Stomach (tissue), 19 donors: ENCODE measurements around the gene ZNF443. TPM values are rescaled to one million over a fixed set of nuclear protein-coding genes. Genes with fewer than 3 reads are reported as not detected.
"Not testable (repeated sequence)": the region's sequence is repeated elsewhere in the genome, so short reads cannot be mapped to it uniquely, and the experiment has no call there.

Experiments used
- DNase-seq, 2 donors: peaks; one replicate each; pipeline versions ENCODE4 v3.0.0 to v3.0.0-alpha.2; 2013 to 2019
- H3K27ac ChIP-seq, 5 donors: fragments of 200-600 bp in 4 of 5; sonication (generic) in 4 of 5; one replicate each; pipeline ENCODE4 v1.5.1; 2013 to 2019; ENCODE audit warnings: mild to moderate bottlenecking in 1 of 5, moderate library complexity in 1 of 5
- H3K27me3 ChIP-seq, 3 donors: fragments of 200-600 bp; sonication (generic); one replicate each; pipeline ENCODE4 v1.5.1; 2017 to 2019; ENCODE audit warnings: mixed run types in 1 of 3
- H3K36me3 ChIP-seq, 4 donors: fragments of 200-600 bp; sonication (generic); 1 replicate in 3 of 4; 2 replicates in 1 of 4; pipeline ENCODE4 v1.5.1; 2016 to 2019
- H3K4me1 ChIP-seq, 4 donors: fragments of 200-600 bp; sonication (generic); one replicate each; pipeline ENCODE4 v1.5.1; 2016 to 2019
- H3K4me3 ChIP-seq, 4 donors: fragments of 200-600 bp; sonication (generic) in 3 of 4; one replicate each; pipeline ENCODE4 v1.5.1; 2016 to 2019; ENCODE audit warnings: mild to moderate bottlenecking in 1 of 4
- H3K9me3 ChIP-seq, 4 donors: fragments of 200-600 bp; sonication (generic); one replicate each; pipeline ENCODE4 v1.5.1; 2016 to 2019
- EP300 ChIP-seq: sonication (generic); formaldehyde crosslinking; IDR thresholded peaks from one replicate; pipeline ENCODE4 v1.6.1; 2017; ENCODE audit warnings: antibody characterized with exemption
- POLR2A ChIP-seq, 4 donors: fragments of 450-650 bp; IDR thresholded peaks; one replicate each; pipeline ENCODE4 v1.6.1; 2016; ENCODE audit warnings: antibody characterized with exemption in 4 of 4, control low read depth in 2 of 4, mild to moderate bottlenecking in 1 of 4, moderate library complexity in 1 of 4
- POLR2AphosphoS5 ChIP-seq, 3 donors: sonication (generic); formaldehyde crosslinking; IDR thresholded peaks; one replicate each; pipeline ENCODE4 v1.6.1; 2016; ENCODE audit warnings: antibody characterized with exemption in 3 of 3
- WGBS, 5 donors: extraction: QIAGEN DNeasy Blood & Tissue Kit in 3 of 5; methylation state at CpG; one replicate each; pipeline versions ENCODE4 v1.1.5 to v1.1.7; 2013 to 2018; 5-methylcytosine and 5-hydroxymethylcytosine counted together
- intact Hi-C: fragments of 100-400 bp; cut with DNase I; formaldehyde crosslinking; loops from one replicate; pipeline ENCODE4 v1.15.1; 2023; ENCODE audit warnings: low total_unique reads
- long read RNA-seq, 10 donors: transcript quantifications; one replicate each; lab custom pipeline, GENCODE V29; 2026
- polyA plus RNA-seq, 3 donors: library from polyadenylated mRNA; stranded (reverse); fragments of 200-250 nt; gene quantifications; one replicate each; pipeline ENCODE4 v1.2.3, GENCODE V29; 2013
- total RNA-seq, 5 donors: library from RNA; depleted of rRNA; stranded (reverse); fragments of >200 nt; gene quantifications; one replicate each; pipeline versions ENCODE4 v1.1.0 to v1.2.3, GENCODE V29; 2014 to 2016
- TF ChIP-seq, protein P1 (sequence below), 7 experiments: fragments of 450-650 bp in 4 of 7; fragments of 200-600 bp in 3 of 7; sonication (generic) in 3 of 7; IDR thresholded peaks; one replicate each; pipeline ENCODE4 v1.5.1; 2016 to 2019; ENCODE audit warnings: antibody characterized with exemption in 7 of 7, control low read depth in 2 of 7, mild to moderate bottlenecking in 1 of 7
- donor health status: healthy with polysubstance abuse.
- donor health status: Bipolar disorder and iron deficiency.
- donor health status: healthy.

The ZNF443 gene
- total RNA-seq = 1 to 10 TPM in 3 of 5 donors, under 1 TPM in 1, not detected in 1; 0.58 to 8.6 (median 3.1) TPM
- polyA plus RNA-seq = 1 to 10 TPM in 2 of 3 donors, under 1 TPM in 1; 0.31 to 3.7 (median 1.5) TPM
- long read RNA-seq, donor 1 = 0 reads
- long read RNA-seq, donor 2, partial matches to known transcripts = 0 of 1 reads
- long read RNA-seq, donor 2, other reads (novel, unspliced or antisense) = 0 of 1 reads
- long read RNA-seq, donor 3, partial matches to known transcripts = 0 of 1 reads
- long read RNA-seq, donor 3, other reads (novel, unspliced or antisense) = 0 of 1 reads
- long read RNA-seq, donor 4 = 0 reads
- long read RNA-seq, donor 5, partial matches to known transcripts = 0 of 1 reads
- long read RNA-seq, donor 5, other reads (novel, unspliced or antisense) = 0 of 1 reads
- long read RNA-seq, donor 6, partial matches to known transcripts = 0 of 2 reads
- long read RNA-seq, donor 6, other reads (novel, unspliced or antisense) = 0 of 2 reads
- long read RNA-seq, donor 7, partial matches to known transcripts = 0 of 2 reads
- long read RNA-seq, donor 7, other reads (novel, unspliced or antisense) = 0 of 2 reads
- long read RNA-seq, donor 8 = 0 reads
- long read RNA-seq, donor 9, partial matches to known transcripts = 0 of 1 reads
- long read RNA-seq, donor 9, other reads (novel, unspliced or antisense) = 0 of 1 reads
- long read RNA-seq, donor 10 = 0 reads

GRCh38 chr19:12440541-12441316 lies at the start of gene ZNF443:
Gene ZNF443 (minus strand): TSS chr19:12441021. CDS start chr19:12440914, 107 bp downstream.
- TF ChIP-seq POLR2AphosphoS5 (IDR thresholded peaks at IDR 0.05) (peak; percentile 40 to 87 (median 83)), EP300 (no peak)
- TF ChIP-seq, protein P1, sequence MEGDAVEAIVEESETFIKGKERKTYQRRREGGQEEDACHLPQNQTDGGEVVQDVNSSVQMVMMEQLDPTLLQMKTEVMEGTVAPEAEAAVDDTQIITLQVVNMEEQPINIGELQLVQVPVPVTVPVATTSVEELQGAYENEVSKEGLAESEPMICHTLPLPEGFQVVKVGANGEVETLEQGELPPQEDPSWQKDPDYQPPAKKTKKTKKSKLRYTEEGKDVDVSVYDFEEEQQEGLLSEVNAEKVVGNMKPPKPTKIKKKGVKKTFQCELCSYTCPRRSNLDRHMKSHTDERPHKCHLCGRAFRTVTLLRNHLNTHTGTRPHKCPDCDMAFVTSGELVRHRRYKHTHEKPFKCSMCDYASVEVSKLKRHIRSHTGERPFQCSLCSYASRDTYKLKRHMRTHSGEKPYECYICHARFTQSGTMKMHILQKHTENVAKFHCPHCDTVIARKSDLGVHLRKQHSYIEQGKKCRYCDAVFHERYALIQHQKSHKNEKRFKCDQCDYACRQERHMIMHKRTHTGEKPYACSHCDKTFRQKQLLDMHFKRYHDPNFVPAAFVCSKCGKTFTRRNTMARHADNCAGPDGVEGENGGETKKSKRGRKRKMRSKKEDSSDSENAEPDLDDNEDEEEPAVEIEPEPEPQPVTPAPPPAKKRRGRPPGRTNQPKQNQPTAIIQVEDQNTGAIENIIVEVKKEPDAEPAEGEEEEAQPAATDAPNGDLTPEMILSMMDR (IDR thresholded peaks at IDR 0.05) = no peak
- Histone ChIP-seq H3K36me3 (no peaks in the 10 kb centered on the region), H3K4me1 (peaks cover 0 to 15% (median 6%) of the 10 kb centered on the region in 4 donors), H3K27ac (peak within 1 kb of the TSS; percentile 81 to 91 (median 90)), H3K9me3 (peaks cover 0 to 16% (median 3%) of the 10 kb centered on the region in 4 donors), H3K4me3 (peak within 1 kb of the TSS; percentile 52 to 84 (median 72)), H3K27me3 (no peaks in the 10 kb centered on the region)
- 0 to 1% (median 0%) methylated on average over 26 to 59 of the region's 59 CpGs for WGBS, 5 donors
- intact Hi-C loops = no loop called here
- peak; percentile 99 to 100 for DNase-seq

- H3K27me3 ChIP-seq, H3K9me3 ChIP-seq, DNase-seq, H3K4me3 ChIP-seq, H3K36me3 ChIP-seq, H3K27ac ChIP-seq, intact Hi-C loops: not testable (repeated sequence)
- peaks cover 0 to 33% (median 29%) of the 10 kb centered on the region in 4 donors for H3K4me1 ChIP-seq
- 88 to 100% (median 96%) methylated on average over 1 of the region's 1 CpG for WGBS, 5 donors
Observed at GRCh38 chr19:12486265-12486783, 45.5 kb upstream of the ZNF443 start.

DNA sequence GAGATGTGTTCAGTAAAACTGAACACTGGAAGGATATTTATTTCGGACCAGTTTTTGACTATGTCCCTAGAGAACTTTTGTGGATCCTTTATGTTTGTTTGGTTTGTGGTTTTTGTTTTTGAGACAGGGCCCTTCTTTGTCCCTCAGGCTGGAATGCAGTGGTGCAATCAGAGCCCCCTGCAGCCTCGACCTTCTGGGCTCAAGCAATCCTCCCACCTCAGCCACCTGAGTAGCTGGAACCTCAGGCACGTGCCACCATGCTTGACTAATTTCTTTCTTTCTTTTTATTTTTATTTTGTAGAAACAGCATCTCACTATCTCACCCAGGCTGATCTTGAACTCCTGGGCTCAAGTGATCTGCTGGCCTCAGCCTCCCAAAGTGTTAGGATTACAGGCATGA lies 44.8 kb upstream of the ZNF443 start:
- 60 to 93% (median 83%) methylated on average over 3 of the region's 3 CpGs for WGBS, 5 donors
- H3K36me3 ChIP-seq = no peaks in the 10 kb centered on the region
- intact Hi-C loops = no loop called here
- no peaks in the 10 kb centered on the region for H3K27me3 ChIP-seq
- H3K27ac ChIP-seq = peak overlapping the region in 1 of 5 donors; percentile 80
- TF ChIP-seq POLR2A (IDR thresholded peaks at IDR 0.05) = no peak
- no peak for TF ChIP-seq EP300
- TF ChIP-seq, protein P1 (IDR thresholded peaks at IDR 0.05) = no peak
- no peak for TF ChIP-seq POLR2AphosphoS5 (IDR thresholded peaks at IDR 0.05)
- H3K4me3 ChIP-seq = peak overlapping the region in 1 of 4 donors; percentile 92
- H3K4me1 ChIP-seq = peaks cover 0 to 35% (median 31%) of the 10 kb centered on the region in 4 donors
- no peak for DNase-seq
- no peaks in the 10 kb centered on the region for H3K9me3 ChIP-seq

GRCh38 chr19:12485052-12485416 lies 44.2 kb upstream of the ZNF443 start:
- H3K9me3 ChIP-seq = no peaks in the 10 kb centered on the region
- H3K4me1 ChIP-seq = peaks cover 0 to 37% (median 31%) of the 10 kb centered on the region in 4 donors
- TF ChIP-seq EP300 = no peak
- TF ChIP-seq POLR2A (IDR thresholded peaks at IDR 0.05) = no peak
- no peak for TF ChIP-seq POLR2AphosphoS5 (IDR thresholded peaks at IDR 0.05)
- whole genome bisulfite sequencing, 5 donors = 3 to 6% (median 5%) methylated on average over 10 to 11 of the region's 11 CpGs
- H3K36me3 ChIP-seq = no peaks in the 10 kb centered on the region
- peak overlapping the region; percentile 92 to 96 (median 94) for H3K4me3 ChIP-seq
- peak overlapping the region; percentile 65 to 86 (median 80) for H3K27ac ChIP-seq
- no peaks in the 10 kb centered on the region for H3K27me3 ChIP-seq
- intact Hi-C loops = no loop called here
- DNase-seq = no peak
